Small intestine (tissue), 7 donors: ENCODE measurements around the gene SCAF8. TPM values are rescaled to one million over a fixed set of nuclear protein-coding genes. Genes with fewer than 3 reads are reported as not detected.

Experiments
- DNase-seq, 2 donors: peaks; one replicate each; pipeline versions ENCODE4 v3.0.0 to v3.0.0-alpha.2; 2013
- FAIRE-seq: peaks from 2 replicates; lab custom pipeline; 2012; peaks lifted over from hg19 to GRCh38; lab: Jason Lieb, UNC
- H3K27ac ChIP-seq, 3 donors: one replicate each; pipeline ENCODE4 v1.5.1; 2013; ENCODE audit warnings: low read length in 2 of 3, mild to moderate bottlenecking in 2 of 3, control low read depth in 1 of 3, inconsistent platforms in 1 of 3, low read depth in 1 of 3, moderate library complexity in 1 of 3
- H3K27me3 ChIP-seq, 3 donors: one replicate each; pipeline ENCODE4 v1.6.1; 2013; ENCODE audit warnings: low read length in 3 of 3, inconsistent platforms in 1 of 3; ENCODE audit not compliant: control insufficient read depth in 3 of 3, insufficient read depth in 3 of 3
- H3K36me3 ChIP-seq, 3 donors: one replicate each; pipeline ENCODE4 v1.6.1; 2013; ENCODE audit warnings: low read length in 3 of 3, inconsistent platforms in 1 of 3, low read depth in 1 of 3, mild to moderate bottlenecking in 1 of 3, moderate library complexity in 1 of 3; ENCODE audit not compliant: control insufficient read depth in 3 of 3, insufficient read depth in 2 of 3
- H3K4me1 ChIP-seq, 3 donors: one replicate each; pipeline ENCODE4 v1.6.1; 2013; ENCODE audit warnings: low read length in 2 of 3, inconsistent platforms in 1 of 3, low read depth in 1 of 3, mild to moderate bottlenecking in 1 of 3, moderate library complexity in 1 of 3; ENCODE audit not compliant: control insufficient read depth in 3 of 3, insufficient read depth in 2 of 3
- H3K4me3 ChIP-seq, 3 donors: one replicate each; pipeline ENCODE4 v1.5.1; 2013; ENCODE audit warnings: low read length in 3 of 3, control low read depth in 1 of 3, inconsistent platforms in 1 of 3, low read depth in 1 of 3, mild to moderate bottlenecking in 1 of 3, moderate library complexity in 1 of 3
- H3K9me3 ChIP-seq, 2 donors: one replicate each; pipeline ENCODE4 v1.6.1; 2013; ENCODE audit warnings: low read depth in 1 of 2, low read length in 1 of 2; ENCODE audit not compliant: control insufficient read depth in 2 of 2, insufficient read depth in 1 of 2
- WGBS, 3 donors: extraction: QIAGEN DNeasy Blood & Tissue Kit; methylation state at CpG; one replicate each; pipeline ENCODE4 v1.1.7; 2013; 5-methylcytosine and 5-hydroxymethylcytosine counted together
- polyA plus RNA-seq, 4 donors: library from polyadenylated mRNA; stranded (reverse) in 3 of 4; unstranded in 1 of 4; fragments of 200-250 nt in 3 of 4; fragments of 120-200 nt in 1 of 4; gene quantifications; one replicate each; pipeline versions ENCODE4 v1.2.1 to v1.2.3, GENCODE V29; 2013
- donor health status: healthy with polysubstance abuse.
- donor health status: control.
- donor health status: control.
- donor health status: Bipolar disorder and iron deficiency.
- donor health status: healthy.

SCAF8 gene
- polyA plus RNA-seq, 4 donors, result 6.8 to 36.2 (median 10.1) TPM

DNA sequence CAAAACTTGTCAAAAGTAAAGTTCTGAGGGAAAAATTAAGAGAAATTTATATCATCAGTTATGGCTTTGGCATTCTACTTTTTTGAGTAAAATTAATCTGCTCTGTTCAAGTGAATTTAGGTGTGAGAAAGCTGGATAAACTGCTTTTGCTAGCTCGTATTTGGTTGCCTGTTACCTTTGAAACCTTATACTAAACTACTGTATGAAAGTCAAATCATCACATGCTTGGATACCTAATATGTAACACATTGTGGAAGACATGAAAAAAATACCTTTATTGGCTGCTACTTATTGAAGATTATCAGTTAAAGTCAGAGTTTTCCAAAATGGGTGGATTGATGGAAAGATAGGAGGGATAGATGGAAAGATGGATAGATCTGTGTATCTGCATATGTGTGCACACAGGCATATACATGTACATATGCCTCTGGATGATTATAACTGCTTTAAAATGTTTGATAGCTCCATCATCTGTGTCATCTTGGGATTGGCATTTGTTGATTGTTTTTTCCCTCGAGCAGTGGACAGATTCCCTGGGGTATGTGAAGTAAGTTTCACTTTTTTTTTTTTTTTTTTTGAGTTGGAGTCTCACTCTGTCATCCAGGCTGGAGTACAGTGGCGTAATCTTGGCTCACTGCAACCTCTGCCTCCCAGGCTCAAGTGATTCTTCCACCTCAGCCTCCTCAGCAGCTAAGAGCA lies 24.3 kb downstream of the SCAF8 start:
- Histone ChIP-seq H3K4me3 (no peak overlapping the region), H3K27ac (no peak overlapping the region), H3K27me3 (no peaks in the 10 kb centered on the region), H3K36me3 (peaks cover 0 to 12% (median 0%) of the 10 kb centered on the region in 3 donors), H3K4me1 (peaks cover 0 to 6% (median 0%) of the 10 kb centered on the region in 3 donors), H3K9me3 (no peaks in the 10 kb centered on the region)
- no peak for FAIRE-seq
- no peak for DNase-seq
- 57 to 62% (median 59%) methylated on average over 3 of the region's 3 CpGs for WGBS, 3 donors

DNA sequence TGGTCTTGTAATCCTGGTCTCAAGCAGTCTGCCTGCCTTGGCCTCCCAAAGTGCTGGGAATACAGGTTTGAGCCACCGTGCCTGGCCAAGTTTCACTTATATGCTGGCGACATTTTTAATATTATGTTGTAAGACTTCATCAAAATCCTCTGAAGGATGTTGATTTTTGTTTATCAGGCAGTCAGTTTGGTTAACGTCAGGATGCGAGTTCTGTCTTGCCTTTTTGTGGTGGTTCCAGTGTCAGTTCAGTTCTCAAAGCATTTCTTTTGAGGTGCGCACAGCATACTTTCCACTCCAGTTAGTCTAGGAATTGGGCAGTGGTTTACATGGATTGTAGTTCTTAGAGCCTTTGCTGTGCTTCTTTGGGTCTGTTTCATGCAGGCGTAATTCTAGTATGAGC lies 24.9 kb downstream of the SCAF8 start:
- no peak overlapping the region for H3K27ac ChIP-seq
- no peaks in the 10 kb centered on the region for H3K27me3 ChIP-seq
- no peak for DNase-seq
- peaks cover 0 to 6% (median 0%) of the 10 kb centered on the region in 3 donors for H3K4me1 ChIP-seq
- peaks cover 0 to 12% (median 0%) of the 10 kb centered on the region in 3 donors for H3K36me3 ChIP-seq
- FAIRE-seq, result no peak
- no peaks in the 10 kb centered on the region for H3K9me3 ChIP-seq
- WGBS, 3 donors, result 77 to 83% (median 79%) methylated on average over 6 of the region's 6 CpGs
- no peak overlapping the region for H3K4me3 ChIP-seq

DNA sequence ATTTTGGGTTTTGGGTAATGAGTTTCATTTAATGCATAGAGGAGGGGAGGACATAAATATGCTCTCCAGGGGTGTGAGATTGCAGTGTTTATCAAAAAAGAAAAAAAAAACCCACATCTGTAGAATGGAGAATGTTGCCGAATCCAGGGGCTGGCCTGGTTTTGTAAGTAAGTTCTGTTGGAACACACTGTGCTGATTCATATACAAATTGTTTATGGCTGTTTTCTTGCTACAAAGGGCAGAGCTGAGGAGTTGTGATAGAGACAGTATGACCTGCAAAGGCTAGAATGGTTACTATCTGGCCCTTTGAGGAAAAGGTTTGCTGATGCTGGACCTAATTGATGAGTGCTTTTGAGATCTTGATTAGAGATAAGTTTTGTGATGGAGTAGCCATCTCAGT lies 30.4 kb downstream of the SCAF8 start:
- H3K27ac ChIP-seq, result no peak overlapping the region
- H3K4me1 ChIP-seq, result peaks cover 0 to 7% (median 0%) of the 10 kb centered on the region in 3 donors
- no peak overlapping the region for H3K4me3 ChIP-seq
- no peak for DNase-seq
- H3K27me3 ChIP-seq, result no peaks in the 10 kb centered on the region
- peaks cover 0 to 5% (median 0%) of the 10 kb centered on the region in 3 donors for H3K36me3 ChIP-seq
- 77 to 88% (median 88%) methylated on average over 1 of the region's 1 CpG for WGBS, 3 donors
- FAIRE-seq, result no peak
- no peaks in the 10 kb centered on the region for H3K9me3 ChIP-seq

DNA sequence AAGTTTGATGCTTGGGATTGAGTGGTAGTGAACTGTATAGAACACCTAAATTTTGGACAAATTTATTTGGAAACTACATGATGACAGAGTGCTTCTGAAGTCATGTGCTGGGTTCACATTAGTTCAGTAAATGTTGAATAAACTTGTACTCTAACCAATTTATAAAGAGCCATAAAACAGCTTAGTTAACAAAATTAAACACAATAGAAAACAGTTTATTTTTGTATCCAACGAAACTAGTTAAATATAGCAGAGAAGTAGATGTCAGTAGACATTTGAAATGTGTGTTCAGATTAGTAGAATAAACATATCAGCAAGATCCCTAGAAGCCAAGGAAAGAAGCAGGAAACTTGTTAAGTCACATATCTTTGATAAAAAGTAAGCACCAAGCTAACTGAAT lies 32.1 kb downstream of the SCAF8 start:
- no peak overlapping the region for H3K27ac ChIP-seq
- H3K27me3 ChIP-seq, result no peaks in the 10 kb centered on the region
- WGBS, 3 donors, result 42 to 71% (median 69%) methylated on average over 1 of the region's 1 CpG
- no peak overlapping the region for H3K4me3 ChIP-seq
- DNase-seq (no peak), FAIRE-seq (no peak)
- peaks cover 0 to 3% (median 0%) of the 10 kb centered on the region in 3 donors for H3K36me3 ChIP-seq
- H3K9me3 ChIP-seq, result no peaks in the 10 kb centered on the region
- peaks cover 0 to 7% (median 0%) of the 10 kb centered on the region in 3 donors for H3K4me1 ChIP-seq

- no peak overlapping the region for H3K4me3 ChIP-seq
- H3K36me3 ChIP-seq, result peaks cover 0 to 3% (median 0%) of the 10 kb centered on the region in 3 donors
- FAIRE-seq (no peak), DNase-seq (no peak)
- WGBS, 3 donors, result 59 to 84% (median 76%) methylated on average over 3 of the region's 3 CpGs
- peaks cover 0 to 7% (median 0%) of the 10 kb centered on the region in 3 donors for H3K4me1 ChIP-seq
- no peaks in the 10 kb centered on the region for H3K27me3 ChIP-seq
- no peaks in the 10 kb centered on the region for H3K9me3 ChIP-seq
- peak overlapping the region in 1 of 3 donors; percentile 38 for H3K27ac ChIP-seq
Measured at GRCh38 chr6:154766288-154766687, 33.1 kb downstream of the SCAF8 start.

- H3K9me3 ChIP-seq, result no peaks in the 10 kb centered on the region
- H3K4me1 ChIP-seq, result peaks cover 0 to 7% (median 0%) of the 10 kb centered on the region in 3 donors
- no peak for FAIRE-seq
- H3K4me3 ChIP-seq, result no peak overlapping the region
- WGBS, 3 donors, result 52 to 72% (median 64%) methylated on average over 3 of the region's 3 CpGs
- no peak for DNase-seq
- H3K27me3 ChIP-seq, result no peaks in the 10 kb centered on the region
- no peak overlapping the region for H3K27ac ChIP-seq
- H3K36me3 ChIP-seq, result peaks cover 0 to 3% (median 0%) of the 10 kb centered on the region in 3 donors
Measured at GRCh38 chr6:154767003-154767723, 33.9 kb downstream of the SCAF8 start.

- H3K4me3 ChIP-seq, result no peak overlapping the region
- H3K4me1 ChIP-seq, result peaks cover 0 to 7% (median 0%) of the 10 kb centered on the region in 3 donors
- H3K27me3 ChIP-seq, result no peaks in the 10 kb centered on the region
- 72 to 80% (median 73%) methylated on average over 3 of the region's 3 CpGs for WGBS, 3 donors
- H3K36me3 ChIP-seq, result peaks cover 0 to 9% (median 0%) of the 10 kb centered on the region in 3 donors
- peaks cover 0 to 2% of the 10 kb centered on the region in 2 donors for H3K9me3 ChIP-seq
- H3K27ac ChIP-seq, result no peak overlapping the region
- DNase-seq, result no peak
- no peak for FAIRE-seq
Measured at GRCh38 chr6:154768280-154768679, 35.1 kb downstream of the SCAF8 start.

DNA sequence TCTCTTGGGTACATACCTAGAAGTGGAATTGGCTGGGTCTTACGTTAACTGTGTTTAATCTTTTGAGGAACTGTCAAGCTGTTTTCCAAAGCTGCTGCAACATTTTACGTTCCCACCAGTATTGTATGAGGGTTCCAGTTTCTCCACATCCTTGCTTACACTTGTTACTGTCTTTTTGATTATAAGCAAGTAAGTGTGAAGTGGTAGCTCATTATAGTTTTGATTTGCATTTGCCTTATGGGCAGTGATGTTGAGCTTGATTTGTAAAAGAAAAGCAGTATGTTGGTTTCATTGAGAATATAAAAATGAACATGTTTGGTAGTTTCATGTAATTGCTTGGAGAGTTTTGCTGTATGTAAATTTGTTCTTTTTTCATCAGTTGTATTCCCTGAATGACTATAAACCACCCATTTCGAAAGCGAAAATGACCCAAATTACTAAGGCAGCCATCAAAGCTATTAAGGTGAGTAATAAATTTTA lies 40.4 kb downstream of the SCAF8 start:
- DNase-seq (no peak), FAIRE-seq (no peak)
- Histone ChIP-seq H3K27ac (no peak overlapping the region), H3K4me3 (no peak overlapping the region), H3K4me1 (no peaks in the 10 kb centered on the region), H3K9me3 (peaks cover 0 to 2% of the 10 kb centered on the region in 2 donors), H3K36me3 (peaks cover 0 to 18% (median 0%) of the 10 kb centered on the region in 3 donors), H3K27me3 (no peaks in the 10 kb centered on the region)
- WGBS, 3 donors, result 61 to 88% (median 80%) methylated on average over 4 of the region's 4 CpGs
